Neural progenitor cell (in vitro differentiated cells): Measurements from ENCODE around the gene MLX.

Experiments used
- EZH2 ChIP-seq: fragments of 200-600 bp; sonication (generic); IDR thresholded peaks from 2 replicates; pipeline ENCODE4 v1.6.1; 2017; ENCODE audit warnings: antibody characterized with exemption, mild to moderate bottlenecking, moderate library complexity
- TF ChIP-seq, protein P1 (sequence below): fragments of 200-600 bp; sonication (generic); IDR thresholded peaks from 2 replicates; pipeline ENCODE4 v1.5.1; 2017; ENCODE audit warnings: antibody characterized with exemption, mild to moderate bottlenecking

DNA sequence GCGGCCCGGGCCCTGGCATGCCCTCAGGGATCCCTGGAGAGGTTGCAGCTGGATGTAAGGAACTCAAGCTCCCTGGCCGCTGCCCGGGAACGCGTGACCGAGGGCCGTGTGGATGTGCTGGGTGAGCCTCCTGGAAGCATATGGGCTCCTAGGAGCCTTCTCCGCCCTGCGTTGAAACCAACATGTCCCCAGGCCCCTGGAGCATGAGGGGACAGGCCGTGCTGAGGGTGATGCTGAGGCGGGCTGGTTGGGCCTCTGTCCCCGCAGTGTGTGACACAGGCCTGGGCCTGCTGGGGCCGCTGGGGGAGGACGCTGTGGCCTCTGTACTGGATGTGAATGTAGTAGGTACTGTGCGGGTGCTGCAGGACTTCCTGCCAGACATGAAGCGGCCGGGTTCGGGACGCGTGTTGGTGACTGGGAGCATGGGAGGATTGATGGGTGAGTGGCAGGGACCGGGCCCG is 19.9 kb upstream of the MLX start:
- TF ChIP-seq, protein P1, sequence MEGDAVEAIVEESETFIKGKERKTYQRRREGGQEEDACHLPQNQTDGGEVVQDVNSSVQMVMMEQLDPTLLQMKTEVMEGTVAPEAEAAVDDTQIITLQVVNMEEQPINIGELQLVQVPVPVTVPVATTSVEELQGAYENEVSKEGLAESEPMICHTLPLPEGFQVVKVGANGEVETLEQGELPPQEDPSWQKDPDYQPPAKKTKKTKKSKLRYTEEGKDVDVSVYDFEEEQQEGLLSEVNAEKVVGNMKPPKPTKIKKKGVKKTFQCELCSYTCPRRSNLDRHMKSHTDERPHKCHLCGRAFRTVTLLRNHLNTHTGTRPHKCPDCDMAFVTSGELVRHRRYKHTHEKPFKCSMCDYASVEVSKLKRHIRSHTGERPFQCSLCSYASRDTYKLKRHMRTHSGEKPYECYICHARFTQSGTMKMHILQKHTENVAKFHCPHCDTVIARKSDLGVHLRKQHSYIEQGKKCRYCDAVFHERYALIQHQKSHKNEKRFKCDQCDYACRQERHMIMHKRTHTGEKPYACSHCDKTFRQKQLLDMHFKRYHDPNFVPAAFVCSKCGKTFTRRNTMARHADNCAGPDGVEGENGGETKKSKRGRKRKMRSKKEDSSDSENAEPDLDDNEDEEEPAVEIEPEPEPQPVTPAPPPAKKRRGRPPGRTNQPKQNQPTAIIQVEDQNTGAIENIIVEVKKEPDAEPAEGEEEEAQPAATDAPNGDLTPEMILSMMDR = no peak
- TF ChIP-seq EZH2 = no peak
